ENCODE data around the gene SH3BP1. TPM values are rescaled to one million over a fixed set of nuclear protein-coding genes. Genes with fewer than 3 reads are reported as not detected.

The SH3BP1 gene
- total and polyA plus RNA-seq, 2 of the 13 experiments (the other 11 are each of a cell fraction or from before 2014, with no cell fraction given): 8.4 to 18.5 TPM

DNA sequence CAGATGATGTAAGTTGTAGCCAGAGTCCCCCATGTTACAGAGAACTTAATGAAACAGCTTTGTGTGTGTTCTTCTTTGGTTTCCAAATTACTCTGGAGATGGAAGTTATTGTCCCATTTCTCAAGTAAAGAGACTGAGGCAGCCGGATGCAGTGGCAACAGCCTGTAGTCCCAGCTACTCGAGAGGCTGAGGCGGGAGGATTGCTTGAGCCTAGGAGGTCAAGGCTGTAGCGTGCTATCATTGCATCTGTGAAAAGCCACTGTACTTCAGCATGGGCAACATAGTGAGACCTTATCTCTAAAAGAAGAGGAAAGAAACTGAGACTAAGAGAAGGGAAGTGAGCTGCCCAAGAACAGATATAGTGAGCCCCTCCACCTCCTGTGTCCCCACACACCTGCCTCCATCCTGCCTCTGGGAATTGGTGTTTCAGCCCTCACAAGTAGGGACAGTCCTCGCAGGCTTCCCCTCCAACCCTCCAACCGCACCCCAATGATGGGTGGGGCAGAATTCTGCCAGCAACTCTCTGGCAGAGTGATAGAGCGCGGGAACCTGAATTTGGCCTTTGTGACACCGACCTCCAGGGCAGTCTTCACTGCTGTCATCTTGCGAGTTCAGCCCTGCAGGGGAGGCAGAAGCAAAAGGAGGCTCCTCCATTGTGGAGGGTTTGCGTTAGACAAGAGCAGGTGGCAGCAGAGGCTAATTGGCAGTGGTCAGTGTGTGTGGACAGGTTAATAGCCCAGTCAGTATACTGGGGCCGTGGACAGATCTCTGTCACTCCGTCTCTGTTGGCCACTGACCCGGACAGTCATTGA, 20.6 kb downstream of the SH3BP1 start (continued):
- TF ChIP-seq KLF16 (CRISPR knock-in tag; IDR thresholded peaks at IDR 0.05): peak in 1 of 2 experiments; percentile 7; a peak in 2 of 4 replicates
- no peak for TF ChIP-seq EHMT2 (IDR thresholded peaks at IDR 0.05; ENCODE audit: borderline replicate concordance, low read depth, low read length)
- TF ChIP-seq ZNF251 (CRISPR knock-in tag; IDR thresholded peaks at IDR 0.05): no peak
- TF ChIP-seq CSRNP2 (CRISPR knock-in tag; conservative IDR thresholded peaks at IDR 0.05; ENCODE audit: low read depth): no peak
- no peak for TF ChIP-seq ZFP37 (CRISPR knock-in tag; IDR thresholded peaks at IDR 0.05; ENCODE audit: borderline replicate concordance)
- no peak for TF ChIP-seq ZNF496 (CRISPR knock-in tag; IDR thresholded peaks at IDR 0.05; ENCODE audit: insufficient replicate concordance)
- no peak for TF ChIP-seq YY1 (IDR thresholded peaks at IDR 0.05; ENCODE audit: insufficient read depth, insufficient replicate concordance, low read depth, low read length)
- TF ChIP-seq LCORL (IDR thresholded peaks at IDR 0.05): no peak
- no peak for TF ChIP-seq LCORL (CRISPR knock-in tag; IDR thresholded peaks at IDR 0.05)
- no peak for TF ChIP-seq NPAS2 (CRISPR knock-in tag; IDR thresholded peaks at IDR 0.05; ENCODE audit: borderline replicate concordance)
- 0 out of 2 replicates have a peak, but pooled peaks have one; percentile 3 for TF ChIP-seq SAFB2 (CRISPR knock-in tag; IDR thresholded peaks at IDR 0.05; ENCODE audit: borderline replicate concordance, low read depth)
- no peak for TF ChIP-seq PBX3 (CRISPR knock-in tag; IDR thresholded peaks at IDR 0.05; ENCODE audit: borderline replicate concordance)
- TF ChIP-seq ZNF335 (CRISPR knock-in tag; IDR thresholded peaks at IDR 0.05): no peak
- TF ChIP-seq GFI1 (CRISPR knock-in tag; IDR thresholded peaks at IDR 0.05; ENCODE audit: borderline replicate concordance): 0 out of 2 replicates have a peak, but pooled peaks have one; percentile 8
- TF ChIP-seq, protein P1, sequence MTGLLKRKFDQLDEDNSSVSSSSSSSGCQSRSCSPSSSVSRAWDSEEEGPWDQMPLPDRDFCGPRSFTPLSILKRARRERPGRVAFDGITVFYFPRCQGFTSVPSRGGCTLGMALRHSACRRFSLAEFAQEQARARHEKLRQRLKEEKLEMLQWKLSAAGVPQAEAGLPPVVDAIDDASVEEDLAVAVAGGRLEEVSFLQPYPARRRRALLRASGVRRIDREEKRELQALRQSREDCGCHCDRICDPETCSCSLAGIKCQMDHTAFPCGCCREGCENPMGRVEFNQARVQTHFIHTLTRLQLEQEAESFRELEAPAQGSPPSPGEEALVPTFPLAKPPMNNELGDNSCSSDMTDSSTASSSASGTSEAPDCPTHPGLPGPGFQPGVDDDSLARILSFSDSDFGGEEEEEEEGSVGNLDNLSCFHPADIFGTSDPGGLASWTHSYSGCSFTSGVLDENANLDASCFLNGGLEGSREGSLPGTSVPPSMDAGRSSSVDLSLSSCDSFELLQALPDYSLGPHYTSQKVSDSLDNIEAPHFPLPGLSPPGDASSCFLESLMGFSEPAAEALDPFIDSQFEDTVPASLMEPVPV (CRISPR knock-in tag; IDR thresholded peaks at IDR 0.05): no peak
- peak; percentile 24; the same call in 1 of the 2 replicates for TF ChIP-seq ZMYM3 (CRISPR knock-in tag; IDR thresholded peaks at IDR 0.05)
- TF ChIP-seq ZKSCAN8 (CRISPR knock-in tag; IDR thresholded peaks at IDR 0.05; ENCODE audit: borderline replicate concordance): no peak
- no peak for TF ChIP-seq GATAD1 (CRISPR knock-in tag; IDR thresholded peaks at IDR 0.05)
- 0 out of 2 replicates have a peak, but pooled peaks have one; percentile 23 for TF ChIP-seq ARID2 (CRISPR knock-in tag; IDR thresholded peaks at IDR 0.05; ENCODE audit: borderline replicate concordance)
- TF ChIP-seq TMF1 (CRISPR knock-in tag; IDR thresholded peaks at IDR 0.05; ENCODE audit: low read depth): 0 out of 2 replicates have a peak, but pooled peaks have one; percentile 63
- no peak for TF ChIP-seq ZIK1 (CRISPR knock-in tag; IDR thresholded peaks at IDR 0.05; ENCODE audit: borderline replicate concordance, low read depth)
- TF ChIP-seq ZNF83 (CRISPR knock-in tag; IDR thresholded peaks at IDR 0.05; ENCODE audit: borderline replicate concordance): no peak
- no peak for TF ChIP-seq RFXANK (CRISPR knock-in tag; IDR thresholded peaks at IDR 0.05)
- no peak for TF ChIP-seq GABPA (IDR thresholded peaks at IDR 0.05; ENCODE audit: low read depth, low read length)
- TF ChIP-seq GABPA (CRISPR knock-in tag; IDR thresholded peaks at IDR 0.05; ENCODE audit: low read depth): peak; percentile 0; the same call in 1 of the 2 replicates
- no peak for TF ChIP-seq ATRX (CRISPR knock-in tag; IDR thresholded peaks at IDR 0.05; ENCODE audit: borderline replicate concordance)
- TF ChIP-seq ZNF20 (CRISPR knock-in tag; IDR thresholded peaks at IDR 0.05): no peak

Measured in HepG2 (cell line).